ENCODE data around the gene PTGER2.

GRCh38 chr14:52307376-52307775 lies 6.7 kb upstream of the PTGER2 start:
- TF ChIP-seq CTCF (IDR thresholded peaks at IDR 0.05): no peak
- TF ChIP-seq POLR2A (IDR thresholded peaks at IDR 0.05): no peak
